HG03457 (cell line): ENCODE measurements around the gene SERAC1.
"Not testable (repeated sequence)": the region's sequence is repeated elsewhere in the genome, so short reads cannot be mapped to it uniquely, and the experiment has no call there.

Source experiments
- ATAC-seq: cut with Tn5 transposase; IDR thresholded peaks from one replicate; pipeline ENCODE4 v1.9.1; 2021; ENCODE audit warnings: moderate number of reproducible peaks; ENCODE audit not compliant: unreplicated experiment

The SERAC1 gene

DNA sequence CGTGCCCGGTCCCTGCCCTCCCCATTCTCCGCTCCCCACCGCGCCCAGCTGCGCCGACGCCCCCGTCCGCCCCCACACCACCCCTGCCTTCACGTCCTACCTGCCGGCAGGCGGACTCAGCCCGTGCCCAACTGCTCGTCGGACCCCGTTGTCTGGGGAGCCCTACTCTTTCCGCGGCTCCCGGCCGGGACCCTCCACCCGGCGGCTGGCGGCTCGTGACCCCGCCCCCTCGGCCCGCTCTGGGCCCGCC, at the start of gene SERAC1:
SERAC1 (minus strand) TSS at position 223 of the 250 bp plus-strand sequence. CDS start 9,899 bp downstream, outside the sequence.
- ATAC-seq, result peak; percentile 22

DNA sequence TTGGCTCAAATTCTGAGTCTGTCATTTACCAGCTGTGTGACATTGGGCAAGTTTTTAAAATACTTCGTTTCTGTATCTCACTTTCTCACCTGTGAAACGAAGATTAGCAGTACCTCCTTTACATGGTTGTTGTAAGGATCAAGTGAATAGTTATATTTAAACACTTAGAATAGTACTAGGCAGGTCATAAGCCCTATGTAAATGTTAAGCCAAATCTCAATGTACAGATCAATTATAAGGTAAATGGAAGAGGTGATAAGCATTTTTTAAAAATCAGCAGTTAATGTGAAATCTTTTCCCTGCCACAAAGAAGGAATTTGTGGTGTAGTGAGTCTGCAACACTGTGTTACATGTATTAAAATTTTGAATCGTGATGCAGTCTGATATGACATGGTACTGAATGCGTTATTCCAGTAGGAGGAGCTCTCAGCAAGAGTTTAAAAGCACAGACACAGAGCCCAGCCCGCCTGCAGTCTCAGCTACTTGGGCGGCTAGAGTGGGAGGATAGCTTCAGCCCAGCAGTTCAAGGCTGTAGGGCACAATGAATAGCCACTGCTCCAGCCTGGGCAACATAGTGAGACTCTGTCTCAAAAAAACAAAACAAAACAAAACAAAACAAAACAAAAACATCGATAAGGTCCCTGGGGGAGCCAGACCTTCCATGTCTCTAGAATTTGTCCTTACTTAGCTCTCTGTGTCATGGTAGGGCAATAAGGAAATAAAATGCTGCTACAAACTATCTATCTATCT, 46.0 kb upstream of the SERAC1 start:
- ATAC-seq, result peak; percentile 52

DNA sequence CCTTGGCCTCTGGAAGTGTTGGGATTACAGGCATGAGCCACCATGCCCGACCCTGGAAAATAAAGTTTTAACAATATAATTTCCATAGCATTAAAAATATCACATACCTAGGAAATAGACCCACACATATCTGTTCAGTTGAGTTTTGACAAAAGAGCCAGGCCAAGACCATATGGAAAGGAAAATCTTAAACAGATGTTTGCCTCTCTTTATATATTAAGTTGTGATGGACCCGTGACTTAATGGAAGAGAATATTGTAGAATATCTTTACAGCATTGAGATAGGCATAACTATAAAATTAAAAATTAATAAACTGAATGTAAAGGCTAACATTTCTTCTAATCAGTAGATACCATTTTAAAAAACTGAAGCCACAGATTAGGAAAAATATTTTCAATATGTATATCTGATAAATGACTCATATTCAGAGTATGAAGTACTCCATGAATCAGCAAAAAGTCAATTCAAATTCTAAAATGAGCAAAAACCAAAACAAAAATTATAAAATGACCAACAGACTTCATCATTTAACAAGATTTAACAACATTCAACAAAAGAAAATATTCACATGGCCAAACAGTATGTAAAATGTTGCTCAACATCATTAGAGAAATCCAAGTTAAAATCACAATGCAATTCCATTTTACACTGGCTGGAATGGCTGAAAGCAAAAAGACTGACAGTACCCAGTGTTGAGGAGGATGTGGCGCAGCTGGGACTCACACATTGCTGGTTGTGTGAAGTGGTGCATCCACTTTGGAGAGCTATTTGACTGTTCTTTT, 43.4 kb upstream of the SERAC1 start:
- ATAC-seq, result no peak

DNA sequence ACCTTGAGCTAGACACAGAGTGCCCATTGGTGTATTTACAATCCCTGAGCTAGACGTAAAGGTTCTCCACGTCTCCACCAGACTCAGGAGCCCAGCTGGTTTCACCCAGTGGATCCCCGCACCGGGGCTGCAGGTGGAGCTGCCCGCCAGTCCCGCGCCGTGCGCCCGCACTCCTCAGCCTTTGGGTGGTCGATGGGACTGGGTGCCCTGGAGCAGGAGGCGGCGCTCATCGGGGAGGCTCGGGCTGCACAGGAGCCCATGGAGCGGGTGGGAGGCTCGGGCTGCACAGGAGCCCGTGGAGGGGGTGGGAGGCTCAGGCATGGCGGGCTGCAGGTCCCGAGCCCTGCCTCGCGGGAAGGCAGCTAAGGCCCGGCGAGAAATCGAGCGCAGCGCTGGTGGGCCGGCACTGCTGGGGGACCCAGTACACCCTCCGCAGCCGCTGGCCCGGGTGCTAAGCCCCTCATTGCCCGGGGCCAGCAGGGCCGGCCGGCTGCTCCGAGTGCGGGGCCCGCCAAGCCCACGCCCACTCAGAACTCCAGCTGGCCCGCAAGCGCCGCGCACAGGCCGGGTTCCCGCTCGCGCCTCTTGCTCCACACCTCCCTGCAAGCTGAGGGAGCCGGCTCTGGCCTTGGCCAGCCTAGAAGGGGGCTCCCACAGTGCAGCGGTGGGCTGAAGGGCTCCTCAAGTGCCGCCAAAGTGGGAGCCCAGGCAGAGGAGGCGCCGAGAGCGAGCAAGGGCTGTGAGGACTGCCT, 41.7 kb upstream of the SERAC1 start:
- ATAC-seq, result not testable (repeated sequence)

DNA sequence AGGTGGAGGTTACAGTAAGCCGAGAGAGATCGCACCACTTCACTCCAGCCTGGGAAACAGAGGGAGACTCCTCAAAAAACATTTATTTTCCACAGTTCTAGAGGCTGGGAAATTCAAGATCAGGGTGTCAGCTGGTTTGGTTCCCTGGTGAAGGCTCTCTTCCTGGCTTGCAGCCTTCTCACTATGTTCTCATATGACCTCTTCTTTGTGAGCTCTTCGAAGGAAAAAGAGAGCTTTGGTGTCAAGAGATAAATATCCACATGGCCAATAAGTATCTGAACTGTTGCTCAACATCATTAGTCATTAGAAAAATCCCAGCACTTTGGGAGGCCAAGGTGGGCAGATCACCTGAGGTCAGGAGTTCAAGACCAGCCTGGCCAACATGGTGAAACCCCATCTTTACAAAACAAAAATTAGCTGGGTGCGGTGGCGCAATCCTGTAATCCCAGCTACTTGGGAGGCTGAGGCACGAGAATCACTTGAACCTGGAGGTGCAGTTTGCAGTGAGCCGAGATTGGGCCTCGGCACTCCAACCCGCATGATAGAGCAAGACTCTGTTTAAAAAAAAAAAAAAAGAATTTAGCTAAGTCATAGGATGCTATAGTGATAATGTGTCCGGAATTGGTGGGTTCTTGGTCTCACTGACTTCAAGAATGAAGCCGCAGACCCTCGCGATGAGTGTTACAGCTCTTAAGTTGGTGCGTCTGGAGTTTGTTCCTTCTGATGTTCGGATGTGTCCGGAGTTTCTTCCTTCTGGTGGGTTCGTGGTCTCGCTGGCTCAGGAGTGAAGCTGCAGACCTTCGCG, 40.4 kb upstream of the SERAC1 start:
- ATAC-seq, result not testable (repeated sequence)

DNA sequence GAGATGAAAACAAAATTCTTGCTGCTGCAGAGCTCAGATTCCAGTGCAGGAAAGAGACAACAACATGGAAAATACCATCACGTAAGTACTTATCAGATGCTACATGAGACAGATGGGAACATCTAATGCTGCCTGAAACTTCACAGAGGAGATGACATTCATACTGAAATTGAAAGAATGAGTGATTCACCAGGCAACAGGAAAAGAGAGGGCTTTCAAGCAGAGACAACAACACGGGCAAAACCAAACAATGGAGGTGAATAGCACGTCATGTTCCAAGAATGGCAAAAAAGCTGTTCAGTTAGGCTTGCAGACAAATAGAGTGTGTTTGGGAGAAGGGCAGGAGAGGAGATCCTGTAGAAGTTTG, 39.3 kb upstream of the SERAC1 start:
- peak; percentile 87 for ATAC-seq

DNA sequence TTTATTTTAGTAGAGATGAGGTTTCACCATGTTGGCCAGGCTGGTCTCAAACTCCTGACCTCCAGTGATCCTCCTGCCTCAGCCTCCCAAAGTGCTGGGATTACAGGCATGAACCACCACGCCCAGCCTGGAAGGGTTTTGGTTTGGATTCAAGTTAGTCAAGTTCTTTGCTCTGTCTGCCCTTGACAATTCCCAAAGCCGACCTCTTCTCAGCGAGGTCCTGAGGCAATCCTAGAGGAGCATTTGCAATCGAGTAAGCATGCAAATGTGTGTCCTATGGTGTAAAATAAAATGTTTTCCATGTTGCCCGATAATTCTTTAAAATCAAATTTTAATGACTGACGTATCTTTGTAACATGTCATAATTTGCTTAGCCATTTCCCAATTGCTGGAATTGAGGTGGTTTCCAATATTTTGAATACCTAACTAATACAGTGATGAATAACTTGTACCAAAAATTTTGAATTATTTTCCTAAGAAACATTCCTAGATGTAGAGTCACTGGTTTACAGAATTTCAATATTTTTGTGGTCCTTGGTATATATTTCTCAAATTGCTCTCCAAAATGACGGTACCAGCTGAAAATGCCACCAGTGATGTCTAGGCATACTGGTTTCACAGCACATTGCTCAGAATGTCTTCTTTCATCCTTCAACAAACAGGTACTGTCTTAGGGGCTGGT, 38.8 kb upstream of the SERAC1 start:
- ATAC-seq, result no peak

DNA sequence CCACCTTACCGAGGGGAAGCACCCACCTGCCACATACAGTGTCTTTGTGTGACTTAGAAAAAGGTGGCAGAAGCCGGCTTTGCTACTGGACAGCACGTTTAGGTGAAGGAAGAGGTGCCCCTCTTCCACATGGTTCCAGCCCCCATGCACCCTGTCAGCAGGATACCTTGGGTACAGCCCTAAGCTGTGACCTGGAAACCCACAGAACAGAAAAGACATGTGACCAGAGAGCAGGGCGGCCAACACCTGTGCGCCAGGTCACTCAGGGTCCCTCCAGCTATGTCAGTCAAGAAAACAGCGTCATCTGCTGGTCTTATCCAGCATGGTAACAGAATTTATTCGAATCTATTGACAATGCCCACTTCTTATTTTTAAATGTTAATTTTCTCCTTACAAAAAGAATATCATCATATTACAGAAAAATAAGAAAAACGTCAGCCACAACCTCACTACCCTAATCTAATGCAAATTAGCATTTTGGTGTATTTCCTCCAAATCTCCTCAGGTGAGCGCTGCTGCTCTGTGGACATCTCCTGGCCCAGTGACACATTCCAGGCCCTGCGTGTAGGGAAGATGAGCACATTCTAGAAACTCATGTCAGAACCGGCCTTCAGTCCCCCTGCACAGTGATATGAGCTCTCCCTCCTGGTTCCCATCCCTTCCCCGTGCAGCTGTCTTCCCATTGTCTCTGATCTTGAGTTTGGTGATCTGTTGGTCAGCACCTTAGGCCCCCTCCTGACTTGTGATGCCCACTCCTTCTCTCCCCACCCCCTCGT, 37.3 kb upstream of the SERAC1 start:
- ATAC-seq, result no peak

DNA sequence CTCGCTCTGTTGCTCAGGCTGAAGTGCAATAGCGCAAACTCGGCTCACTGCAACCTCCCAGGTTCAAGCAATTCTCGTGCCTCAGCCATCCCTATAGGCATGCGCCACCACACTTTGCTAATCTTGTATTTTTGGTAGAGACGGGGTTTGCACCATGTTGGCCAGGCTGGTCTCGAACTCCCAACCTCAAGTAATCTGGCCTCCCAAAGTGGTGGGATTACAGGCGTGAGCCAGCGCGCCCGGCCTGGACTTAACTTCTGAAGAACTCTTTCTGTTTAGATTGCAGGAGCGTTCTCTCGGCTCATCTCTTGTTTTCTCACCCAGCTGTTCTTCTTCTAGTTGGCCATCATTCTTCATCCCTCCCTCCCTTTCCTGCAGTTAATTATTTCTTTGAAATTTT, 30.4 kb upstream of the SERAC1 start:
- no peak for ATAC-seq

DNA sequence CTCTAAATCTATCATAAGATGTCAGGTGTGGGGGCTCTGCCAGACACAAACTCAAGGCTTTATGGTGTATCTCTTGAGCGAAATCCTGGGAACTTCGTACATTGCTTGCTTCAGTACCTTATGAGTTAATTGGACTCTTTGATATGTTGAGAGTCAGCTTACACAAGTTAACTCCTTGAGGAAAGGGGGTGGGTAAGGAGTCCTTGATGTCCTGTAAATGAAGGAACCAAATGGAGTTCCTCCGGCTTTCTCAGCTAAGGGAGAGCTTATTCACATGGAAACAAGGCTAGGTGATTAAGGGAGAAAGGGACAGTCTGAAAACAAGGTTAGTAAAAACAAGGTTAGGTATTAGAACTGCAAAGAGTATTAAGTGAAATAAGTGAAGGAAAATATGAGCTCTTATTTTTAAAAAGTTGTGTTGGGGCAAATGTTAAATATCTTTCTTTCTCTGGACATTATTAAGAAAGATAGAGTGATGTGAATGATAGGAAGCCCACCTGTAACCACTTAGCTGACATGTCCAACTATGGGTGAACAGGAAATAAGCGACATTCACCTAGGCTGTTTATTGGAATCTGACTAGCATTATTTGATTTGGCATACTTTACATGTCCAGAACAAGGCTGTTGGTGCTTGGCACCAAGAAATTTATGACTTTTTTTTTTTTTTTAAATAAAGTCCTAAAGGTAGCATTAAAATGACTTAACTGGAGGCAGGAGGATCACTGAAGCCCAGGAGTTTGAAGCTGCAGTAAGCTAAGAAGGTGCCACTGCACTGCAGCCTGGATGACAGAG, 26.6 kb upstream of the SERAC1 start:
- ATAC-seq, result no peak

DNA sequence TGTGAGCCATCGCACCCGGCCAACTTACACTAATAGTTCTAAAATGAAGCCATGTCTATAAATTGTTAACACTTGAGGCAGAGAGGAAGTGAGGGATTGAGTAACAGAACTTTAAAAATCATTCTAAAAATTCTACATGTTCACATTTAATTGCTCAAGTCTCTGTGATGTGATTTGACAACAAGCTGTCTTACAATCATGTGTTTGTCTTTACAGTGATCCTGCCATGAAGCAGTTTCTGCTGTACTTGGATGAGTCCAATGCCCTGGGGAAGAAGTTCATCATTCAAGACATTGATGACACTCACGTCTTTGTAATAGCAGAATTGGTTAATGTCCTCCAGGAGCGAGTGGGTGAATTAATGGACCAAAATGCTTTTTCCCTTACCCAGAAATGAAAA, 23.7 kb upstream of the SERAC1 start:
- no peak for ATAC-seq

DNA sequence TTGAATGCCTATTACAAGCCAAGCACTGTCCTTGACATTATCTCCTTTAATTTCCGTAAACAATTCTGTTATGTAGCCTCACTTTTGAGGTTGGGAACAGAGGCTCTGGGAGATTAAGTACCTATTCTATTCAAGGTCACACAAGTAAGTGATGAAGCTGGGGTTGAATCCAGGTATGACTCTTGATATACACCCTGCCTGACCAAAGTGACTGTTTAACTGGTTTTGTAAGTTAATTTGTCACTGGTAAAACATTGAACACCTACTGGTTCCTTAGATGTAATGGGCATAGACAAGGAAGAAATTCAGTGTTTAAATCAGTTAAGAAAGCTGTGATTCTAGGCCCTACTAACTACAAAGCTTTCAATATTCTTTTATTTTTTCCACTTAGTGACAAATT, 23.0 kb upstream of the SERAC1 start:
- ATAC-seq, result no peak

DNA sequence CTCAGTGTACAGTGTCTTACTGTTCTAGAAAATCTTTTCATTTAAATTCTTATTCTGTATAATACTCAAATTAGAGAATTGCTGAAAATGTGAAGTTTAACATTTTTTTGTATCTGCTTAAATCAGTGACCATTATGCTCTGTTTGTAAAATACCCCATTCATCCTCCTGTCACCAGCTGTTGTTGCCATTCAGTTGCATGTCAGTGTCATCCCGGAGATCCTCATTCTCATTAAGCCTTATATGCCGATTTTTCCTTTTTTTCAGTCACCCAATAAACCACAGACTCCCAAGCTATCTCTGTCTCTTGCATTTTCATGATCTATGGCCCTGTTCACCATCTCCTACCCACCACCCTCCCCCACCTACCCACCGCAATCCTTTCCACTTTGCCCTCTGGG, 20.5 kb upstream of the SERAC1 start:
- no peak for ATAC-seq

DNA sequence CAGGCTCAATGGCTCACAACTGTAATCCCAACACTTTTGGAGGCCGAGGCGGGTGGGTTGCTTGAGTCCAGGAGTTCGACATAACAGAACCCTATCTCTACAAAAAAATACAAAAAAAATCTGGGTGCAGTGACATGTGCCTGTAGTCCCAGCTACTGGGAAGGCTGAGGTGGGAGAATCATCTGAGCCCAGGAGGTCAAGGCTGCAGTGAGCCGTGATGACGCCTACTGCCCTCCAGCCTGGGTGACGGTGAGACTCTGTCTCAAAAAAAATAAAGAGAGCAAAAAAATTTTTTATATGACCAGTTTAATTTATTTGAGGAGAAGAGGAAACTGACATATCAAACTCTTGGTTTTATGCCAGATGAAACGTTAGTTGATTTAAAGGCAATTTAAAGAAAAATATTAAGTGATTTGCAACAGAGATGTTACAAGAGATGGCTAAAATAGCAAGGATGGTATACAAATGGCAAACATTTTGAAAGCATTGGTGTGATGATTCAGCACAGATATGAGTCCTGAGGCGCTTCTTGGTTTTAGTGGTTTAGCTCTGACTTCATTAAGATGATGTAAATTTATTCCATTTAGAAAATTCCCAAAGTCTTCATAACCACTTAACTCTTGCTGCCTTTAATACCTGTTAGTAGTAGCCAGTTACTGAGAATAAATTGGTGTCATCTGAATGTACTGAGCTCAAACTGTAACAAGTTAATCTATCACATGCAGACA, 17.8 kb upstream of the SERAC1 start:
- no peak for ATAC-seq

DNA sequence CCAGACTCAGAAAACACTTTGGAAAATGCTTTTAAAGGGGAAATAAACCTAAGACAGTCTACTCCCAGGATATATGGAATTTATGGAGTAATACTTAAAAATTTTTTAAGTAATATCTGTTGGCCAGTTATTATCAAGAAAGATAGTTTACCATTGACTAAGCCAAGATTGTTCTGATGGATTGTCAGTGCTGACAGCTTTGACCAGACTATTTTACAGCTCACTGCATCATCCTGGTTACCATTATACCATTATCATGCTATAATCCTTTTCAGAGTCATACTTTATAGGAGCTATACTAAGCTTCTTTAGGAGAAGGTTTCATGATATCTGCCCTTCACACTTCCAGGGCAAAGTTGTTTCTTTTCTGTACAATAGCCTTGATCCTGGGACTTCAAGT, 16.5 kb upstream of the SERAC1 start:
- no peak for ATAC-seq

DNA sequence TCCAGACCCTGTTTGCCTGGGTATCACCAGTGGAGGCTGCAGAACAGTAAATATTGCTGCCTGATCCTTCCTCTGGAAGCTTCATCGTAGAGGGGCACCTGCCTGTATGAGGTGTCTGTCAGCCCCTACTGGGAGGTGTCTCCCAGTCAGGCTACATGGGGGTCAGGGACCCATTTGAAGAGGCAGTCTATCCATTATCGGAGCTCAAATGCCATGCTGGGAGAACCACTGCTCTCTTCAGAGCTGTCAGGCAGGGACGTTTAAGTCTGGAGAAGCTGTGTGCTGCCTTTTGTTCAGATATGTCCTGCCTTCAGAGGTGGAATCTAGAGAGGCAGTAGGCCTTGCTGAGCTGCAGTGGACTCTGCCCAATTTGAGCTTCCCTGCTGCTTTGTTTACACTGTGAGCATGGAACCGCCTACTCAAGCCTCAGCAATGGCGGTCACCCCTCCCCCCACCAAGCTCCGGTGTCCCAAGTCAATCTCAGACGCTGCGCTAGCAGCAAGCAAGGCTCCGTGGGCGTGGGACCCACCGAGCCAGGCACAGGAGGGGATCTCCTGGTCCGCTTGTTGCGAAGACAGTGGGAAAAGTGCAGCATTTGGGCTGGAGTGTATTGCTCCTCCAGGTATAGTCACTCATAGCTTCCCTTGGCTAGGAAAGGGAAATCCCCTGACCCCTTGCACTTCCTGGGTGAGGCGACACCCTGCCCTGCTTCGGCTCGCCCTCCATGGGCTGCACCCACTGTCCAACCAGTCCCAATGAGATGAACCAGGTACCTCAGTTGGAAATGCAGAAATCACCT, 15.3 kb upstream of the SERAC1 start:
- ATAC-seq, result not testable (repeated sequence)

DNA sequence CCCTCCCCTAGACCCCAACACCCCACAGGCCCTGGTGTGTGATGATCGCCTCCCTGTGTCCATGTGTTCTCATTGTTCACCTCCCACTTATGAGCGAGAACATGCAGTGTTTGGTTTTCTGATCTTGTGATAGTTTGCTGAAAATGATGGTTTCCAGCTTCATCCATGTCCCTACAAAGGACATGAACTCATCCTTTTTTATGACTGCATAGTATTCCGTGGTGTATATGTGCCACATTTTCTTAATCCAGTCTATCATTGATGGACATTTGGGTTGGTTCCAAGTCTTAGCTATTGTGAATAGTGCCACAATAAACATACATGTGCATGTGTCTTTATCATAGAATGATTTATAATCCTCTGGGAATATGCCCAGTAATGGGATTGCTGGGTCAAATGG, 9.7 kb upstream of the SERAC1 start:
- not testable (repeated sequence) for ATAC-seq

DNA sequence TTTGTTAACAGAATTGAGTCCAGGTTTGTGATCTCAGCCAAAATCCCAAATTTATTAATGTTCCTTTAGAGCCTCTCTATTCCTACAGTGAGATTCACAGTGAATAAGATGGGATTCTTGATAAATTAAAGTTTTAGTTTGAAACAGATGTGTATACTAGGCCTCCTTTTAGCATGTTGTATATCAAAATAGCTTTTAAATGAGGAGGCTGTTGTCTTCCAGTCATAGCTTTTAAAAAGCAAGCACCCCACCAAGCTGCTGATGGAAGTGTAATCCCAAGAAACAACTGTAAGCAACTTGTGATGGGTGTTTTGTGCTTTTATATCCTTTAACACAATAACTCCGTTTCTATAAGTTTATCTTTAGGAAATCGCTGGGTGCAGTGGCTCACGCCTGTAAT, 7.0 kb upstream of the SERAC1 start:
- ATAC-seq, result no peak
